Endodermal cell (in vitro differentiated cells): ENCODE results near the gene MOCS1. TPM values are rescaled to one million over a fixed set of nuclear protein-coding genes. Genes with fewer than 3 reads are reported as not detected.

ENCODE experiments used
- DNase-seq: peaks from one replicate; pipeline ENCODE4 v3.0.0-alpha.2; 2017
- H3K27ac ChIP-seq: 2 replicates; pipeline ENCODE4 v1.5.1; 2013; ENCODE audit warnings: mild to moderate bottlenecking, low read depth, low read length, moderate library complexity
- H3K27me3 ChIP-seq: 2 replicates; pipeline ENCODE4 v1.6.1; 2013; ENCODE audit warnings: mild to moderate bottlenecking, low read length, moderate library complexity; ENCODE audit not compliant: insufficient read depth, control insufficient read depth, poor library complexity, severe bottlenecking
- H3K36me3 ChIP-seq: 2 replicates; pipeline ENCODE4 v1.7.0; 2013; ENCODE audit warnings: mild to moderate bottlenecking, low read length, moderate library complexity; ENCODE audit not compliant: control insufficient read depth, insufficient read depth
- H3K4me1 ChIP-seq: one replicate; pipeline ENCODE4 v1.7.0; 2013; ENCODE audit warnings: low read length; ENCODE audit not compliant: control insufficient read depth, insufficient read depth
- H3K4me3 ChIP-seq: 2 replicates; pipeline ENCODE4 v1.5.1; 2013; ENCODE audit warnings: mild to moderate bottlenecking, low read length, moderate library complexity
- H3K9ac ChIP-seq: 2 replicates; pipeline ENCODE4 v1.6.1; 2013; ENCODE audit warnings: mild to moderate bottlenecking, low read length, moderate library complexity; ENCODE audit not compliant: poor library complexity, severe bottlenecking; ENCODE audit errors: extremely low read depth
- H3K9me3 ChIP-seq: 2 replicates; pipeline ENCODE4 v1.6.1; 2013; ENCODE audit warnings: mild to moderate bottlenecking, low read length, moderate library complexity; ENCODE audit not compliant: control insufficient read depth
- H3K27ac Mint-ChIP-seq: 2 replicates; pipeline ENCODE4 v1.8.0; 2020; ENCODE audit warnings: mixed read lengths
- H3K27me3 Mint-ChIP-seq: 2 replicates; pipeline ENCODE4 v1.8.0; 2021; ENCODE audit warnings: mild to moderate bottlenecking, mixed read lengths; ENCODE audit not compliant: insufficient read depth
- H3K36me3 Mint-ChIP-seq: 2 replicates; pipeline ENCODE4 v1.8.0; 2020; ENCODE audit warnings: low read depth, mixed read lengths
- H3K4me1 Mint-ChIP-seq: 2 replicates; pipeline ENCODE4 v1.8.0; 2020; ENCODE audit warnings: mixed read lengths
- H3K4me3 Mint-ChIP-seq: 2 replicates; pipeline ENCODE4 v1.8.0; 2020; ENCODE audit warnings: mild to moderate bottlenecking, moderate library complexity, mixed read lengths
- H3K9me3 Mint-ChIP-seq: 2 replicates; pipeline ENCODE4 v1.8.0; 2020; ENCODE audit warnings: mild to moderate bottlenecking, mixed read lengths
- WGBS, 2 experiments: methylation state at CpG; one replicate each; pipeline versions ENCODE4 v1.1.5 to v1.1.7; 2013; ENCODE audit warnings: missing lambda C conversion rate in 2 of 2, mixed read lengths in 1 of 2; ENCODE audit not compliant: insufficient coverage in 1 of 2, insufficient read length in 1 of 2; 5-methylcytosine and 5-hydroxymethylcytosine counted together
- total RNA-seq, 2 donors: library from RNA; stranded (reverse); fragmentation: NEBNext Ultra II Directional in 1 of 2; extraction: Animal tissue kit (Norgen Biotek cat#: 25700) in 1 of 2; gene quantifications; 2 replicates in 1 of 2; 3 replicates in 1 of 2; pipeline ENCODE4 v1.2.1, GENCODE V29; 2021
- TF ChIP-seq, protein P1 (sequence below): fragments of 200-600 bp; sonication (generic); conservative IDR thresholded peaks from 2 replicates; pipeline ENCODE4 v1.5.0; 2021; ENCODE audit warnings: antibody characterized with exemption, mild to moderate bottlenecking

MOCS1 gene
- total RNA-seq, 2 donors from 2014 or later, result 8.7 to 11.3 TPM

GRCh38 chr6:39902786-39903465 lies 31.3 kb downstream of the MOCS1 start:
- H3K27me3 Mint-ChIP-seq, result peaks cover 2% of the 10 kb centered on the region
- DNase-seq, result no peak
- no peak overlapping the region for H3K27ac ChIP-seq
- no peak overlapping the region for H3K4me3 ChIP-seq
- H3K9me3 Mint-ChIP-seq, result no peaks in the 10 kb centered on the region
- no peaks in the 10 kb centered on the region for H3K36me3 ChIP-seq
- TF ChIP-seq, protein P1, sequence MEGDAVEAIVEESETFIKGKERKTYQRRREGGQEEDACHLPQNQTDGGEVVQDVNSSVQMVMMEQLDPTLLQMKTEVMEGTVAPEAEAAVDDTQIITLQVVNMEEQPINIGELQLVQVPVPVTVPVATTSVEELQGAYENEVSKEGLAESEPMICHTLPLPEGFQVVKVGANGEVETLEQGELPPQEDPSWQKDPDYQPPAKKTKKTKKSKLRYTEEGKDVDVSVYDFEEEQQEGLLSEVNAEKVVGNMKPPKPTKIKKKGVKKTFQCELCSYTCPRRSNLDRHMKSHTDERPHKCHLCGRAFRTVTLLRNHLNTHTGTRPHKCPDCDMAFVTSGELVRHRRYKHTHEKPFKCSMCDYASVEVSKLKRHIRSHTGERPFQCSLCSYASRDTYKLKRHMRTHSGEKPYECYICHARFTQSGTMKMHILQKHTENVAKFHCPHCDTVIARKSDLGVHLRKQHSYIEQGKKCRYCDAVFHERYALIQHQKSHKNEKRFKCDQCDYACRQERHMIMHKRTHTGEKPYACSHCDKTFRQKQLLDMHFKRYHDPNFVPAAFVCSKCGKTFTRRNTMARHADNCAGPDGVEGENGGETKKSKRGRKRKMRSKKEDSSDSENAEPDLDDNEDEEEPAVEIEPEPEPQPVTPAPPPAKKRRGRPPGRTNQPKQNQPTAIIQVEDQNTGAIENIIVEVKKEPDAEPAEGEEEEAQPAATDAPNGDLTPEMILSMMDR, result peak; percentile 51
- H3K4me1 ChIP-seq, result no peaks in the 10 kb centered on the region
- WGBS, 2 experiments, result 89 to 93% methylated on average over 1 to 4 of the region's 4 CpGs
- no peak overlapping the region for H3K27ac Mint-ChIP-seq
- H3K36me3 Mint-ChIP-seq, result peaks cover 10% of the 10 kb centered on the region
- no peak overlapping the region for H3K9ac ChIP-seq
- no peak overlapping the region for H3K4me3 Mint-ChIP-seq
- H3K4me1 Mint-ChIP-seq, result no peaks in the 10 kb centered on the region
- no peaks in the 10 kb centered on the region for H3K9me3 ChIP-seq
- H3K27me3 ChIP-seq, result no peaks in the 10 kb centered on the region

DNA sequence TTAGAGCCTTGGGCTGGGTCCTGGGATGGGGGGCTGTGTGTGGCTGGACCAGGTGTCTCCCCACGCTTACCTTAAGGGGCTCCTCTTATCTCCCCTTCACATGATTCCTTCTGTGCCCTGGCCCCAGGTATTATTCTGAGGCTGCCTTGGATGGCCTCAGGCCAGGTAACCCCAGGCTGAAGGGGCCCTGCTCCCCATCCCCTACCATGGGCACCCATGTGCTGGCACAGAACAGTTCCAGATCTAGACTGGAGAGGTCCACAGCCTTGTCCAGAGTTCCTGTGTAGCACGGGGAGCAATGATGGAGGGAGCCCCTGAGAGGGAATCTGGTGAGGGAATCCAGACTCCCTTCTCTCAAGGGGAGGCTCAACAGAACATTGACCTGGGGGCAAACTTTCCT lies 32.1 kb downstream of the MOCS1 start:
- H3K27ac ChIP-seq, result no peak overlapping the region
- no peaks in the 10 kb centered on the region for H3K36me3 ChIP-seq
- peaks cover 10% of the 10 kb centered on the region for H3K36me3 Mint-ChIP-seq
- no peaks in the 10 kb centered on the region for H3K27me3 ChIP-seq
- no peaks in the 10 kb centered on the region for H3K4me1 ChIP-seq
- no peaks in the 10 kb centered on the region for H3K4me1 Mint-ChIP-seq
- H3K4me3 ChIP-seq, result no peak overlapping the region
- H3K4me3 Mint-ChIP-seq, result no peak overlapping the region
- no peak for DNase-seq
- no peaks in the 10 kb centered on the region for H3K9me3 ChIP-seq
- TF ChIP-seq, protein P1, result no peak
- no peak overlapping the region for H3K9ac ChIP-seq
- H3K9me3 Mint-ChIP-seq, result no peaks in the 10 kb centered on the region
- H3K27me3 Mint-ChIP-seq, result peaks cover 2% of the 10 kb centered on the region
- no peak overlapping the region for H3K27ac Mint-ChIP-seq
- 92 to 100% methylated on average over 1 to 2 of the region's 2 CpGs for WGBS, 2 experiments

DNA sequence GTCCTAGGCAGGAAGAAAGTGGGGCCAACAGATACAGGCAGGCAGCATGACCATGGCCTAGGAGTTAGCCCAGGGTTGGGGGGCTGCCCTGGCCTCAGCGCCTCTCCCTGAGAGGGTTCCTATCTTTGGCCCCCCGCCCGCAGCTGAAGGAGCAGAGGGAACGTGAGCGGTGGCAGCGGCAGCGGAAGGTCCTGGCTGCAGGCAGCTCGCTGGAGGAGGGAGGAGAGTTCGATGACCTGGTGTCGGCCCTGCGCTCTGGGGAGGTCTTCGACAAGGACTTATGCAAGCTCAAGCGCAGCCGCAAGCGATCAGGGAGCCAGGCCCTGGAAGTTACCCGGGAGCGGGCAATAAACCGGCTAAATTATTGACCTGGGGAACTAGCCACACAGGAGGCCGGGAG lies 32.6 kb downstream of the MOCS1 start:
- H3K4me3 Mint-ChIP-seq, result no peak overlapping the region
- no peaks in the 10 kb centered on the region for H3K9me3 Mint-ChIP-seq
- Histone ChIP-seq H3K27me3 (no peaks in the 10 kb centered on the region), H3K9ac (no peak overlapping the region), H3K36me3 (no peaks in the 10 kb centered on the region), H3K4me3 (no peak overlapping the region), H3K4me1 (no peaks in the 10 kb centered on the region), H3K27ac (no peak overlapping the region), H3K9me3 (no peaks in the 10 kb centered on the region)
- no peak overlapping the region for H3K27ac Mint-ChIP-seq
- DNase-seq, result no peak
- H3K27me3 Mint-ChIP-seq, result peaks cover 2% of the 10 kb centered on the region
- H3K36me3 Mint-ChIP-seq, result peaks cover 5% of the 10 kb centered on the region
- WGBS, 2 experiments, result 93 to 97% methylated on average over 16 to 19 of the region's 19 CpGs
- no peaks in the 10 kb centered on the region for H3K4me1 Mint-ChIP-seq
- TF ChIP-seq, protein P1, result no peak
